GM12865 (cell line): ENCODE results near the gene SYT15.
"Not testable (repeated sequence)": the region's sequence is repeated elsewhere in the genome, so short reads cannot be mapped to it uniquely, and the experiment has no call there.

Source experiments
- DNase-seq: peaks from one replicate; pipeline ENCODE4 v3.0.0; 2010; ENCODE audit warnings: low read depth
- H3K4me3 ChIP-seq: 2 replicates; pipeline ENCODE4 v1.5.1; 2011; ENCODE audit warnings: mild to moderate bottlenecking, low read depth, low read length, control low read depth
- TF ChIP-seq, protein P1 (sequence below): IDR thresholded peaks from 2 replicates; pipeline ENCODE4 v1.5.1; 2011; ENCODE audit warnings: low read length, control low read depth, low read depth, inconsistent platforms; ENCODE audit not compliant: insufficient read depth; ENCODE audit errors: missing control alignments

Gene SYT15

DNA sequence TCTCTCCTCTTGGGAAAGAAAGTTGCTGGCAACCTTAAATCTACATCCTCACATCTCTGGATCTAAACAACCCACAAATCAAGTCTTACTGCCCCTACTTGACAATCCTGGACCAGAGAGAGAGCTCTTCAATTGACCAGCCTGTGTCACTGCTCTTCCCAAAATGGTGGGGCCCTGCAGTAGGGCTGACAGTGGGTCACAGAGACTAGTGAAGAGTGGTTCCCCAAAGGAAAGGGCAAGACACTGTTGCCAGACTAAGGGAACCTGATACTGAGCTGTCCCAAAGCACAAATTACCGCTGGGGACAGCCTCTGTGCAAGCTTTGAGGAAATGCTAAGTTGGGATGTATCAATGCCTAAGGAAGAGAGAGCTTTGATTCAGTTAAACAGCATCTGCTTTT lies 18.0 kb upstream of the SYT15 start:
- TF ChIP-seq, protein P1, sequence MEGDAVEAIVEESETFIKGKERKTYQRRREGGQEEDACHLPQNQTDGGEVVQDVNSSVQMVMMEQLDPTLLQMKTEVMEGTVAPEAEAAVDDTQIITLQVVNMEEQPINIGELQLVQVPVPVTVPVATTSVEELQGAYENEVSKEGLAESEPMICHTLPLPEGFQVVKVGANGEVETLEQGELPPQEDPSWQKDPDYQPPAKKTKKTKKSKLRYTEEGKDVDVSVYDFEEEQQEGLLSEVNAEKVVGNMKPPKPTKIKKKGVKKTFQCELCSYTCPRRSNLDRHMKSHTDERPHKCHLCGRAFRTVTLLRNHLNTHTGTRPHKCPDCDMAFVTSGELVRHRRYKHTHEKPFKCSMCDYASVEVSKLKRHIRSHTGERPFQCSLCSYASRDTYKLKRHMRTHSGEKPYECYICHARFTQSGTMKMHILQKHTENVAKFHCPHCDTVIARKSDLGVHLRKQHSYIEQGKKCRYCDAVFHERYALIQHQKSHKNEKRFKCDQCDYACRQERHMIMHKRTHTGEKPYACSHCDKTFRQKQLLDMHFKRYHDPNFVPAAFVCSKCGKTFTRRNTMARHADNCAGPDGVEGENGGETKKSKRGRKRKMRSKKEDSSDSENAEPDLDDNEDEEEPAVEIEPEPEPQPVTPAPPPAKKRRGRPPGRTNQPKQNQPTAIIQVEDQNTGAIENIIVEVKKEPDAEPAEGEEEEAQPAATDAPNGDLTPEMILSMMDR, result no peak

DNA sequence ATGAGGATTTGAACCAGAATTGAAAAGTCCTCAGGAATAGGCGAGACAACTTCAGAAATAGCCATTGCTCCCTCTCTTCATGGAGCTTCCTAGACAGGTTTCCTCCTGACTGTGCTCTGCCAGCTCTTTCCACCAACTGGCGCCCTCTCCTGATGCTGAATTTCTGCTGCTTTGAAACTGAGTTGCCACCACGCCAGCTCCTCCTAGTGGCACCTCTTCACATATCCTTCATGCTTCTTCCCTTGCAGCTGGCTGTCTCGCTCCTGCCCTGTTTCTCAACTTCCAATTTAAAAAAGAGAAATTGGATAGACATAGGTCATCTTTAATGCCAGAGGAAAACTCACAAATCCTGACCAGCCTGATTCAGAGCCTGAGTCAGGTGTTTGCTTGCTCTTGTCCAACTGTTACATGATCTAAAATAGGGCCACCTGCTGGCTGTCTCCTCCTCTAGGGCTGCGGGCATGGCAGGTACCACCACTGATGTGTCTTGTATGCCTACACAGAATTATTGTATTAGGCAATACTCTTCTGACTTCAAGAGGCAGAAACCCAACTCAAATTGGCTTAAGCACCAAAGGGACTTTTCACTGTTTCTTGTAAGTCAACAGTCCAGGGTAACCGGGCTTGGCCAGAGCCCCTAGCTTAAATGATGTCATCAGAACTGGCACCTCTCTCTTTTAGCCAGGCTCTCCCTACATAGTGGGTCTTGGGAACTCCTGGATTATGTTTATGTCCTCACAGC lies 13.2 kb upstream of the SYT15 start:
- not testable (repeated sequence) for H3K4me3 ChIP-seq
- TF ChIP-seq, protein P1, result peak; percentile 45
- peak; percentile 42 for DNase-seq

More for the DNA sequence above, 18.0 kb upstream of the SYT15 start:
- no peak for DNase-seq
- no peak overlapping the region for H3K4me3 ChIP-seq

DNA sequence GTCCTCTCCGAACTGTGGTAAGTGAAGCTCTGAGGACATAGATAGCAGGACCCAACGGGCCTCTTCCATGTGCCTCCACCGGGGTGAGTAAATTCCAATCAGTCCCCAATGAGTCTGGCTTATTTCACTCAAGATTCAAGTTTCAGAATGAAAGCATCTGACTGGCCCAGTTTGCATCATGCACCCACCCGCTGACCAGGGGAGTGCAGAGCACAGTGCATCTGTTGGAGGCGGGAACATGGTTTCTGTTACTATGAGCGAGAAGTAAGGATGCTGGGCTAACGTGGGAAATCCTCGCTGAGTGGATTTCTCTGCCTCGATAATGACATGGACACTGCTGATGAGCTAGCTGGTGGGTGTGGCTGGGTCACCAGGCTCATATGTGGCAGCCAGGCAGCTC lies 11.8 kb upstream of the SYT15 start:
- H3K4me3 ChIP-seq, DNase-seq: not testable (repeated sequence)

DNA sequence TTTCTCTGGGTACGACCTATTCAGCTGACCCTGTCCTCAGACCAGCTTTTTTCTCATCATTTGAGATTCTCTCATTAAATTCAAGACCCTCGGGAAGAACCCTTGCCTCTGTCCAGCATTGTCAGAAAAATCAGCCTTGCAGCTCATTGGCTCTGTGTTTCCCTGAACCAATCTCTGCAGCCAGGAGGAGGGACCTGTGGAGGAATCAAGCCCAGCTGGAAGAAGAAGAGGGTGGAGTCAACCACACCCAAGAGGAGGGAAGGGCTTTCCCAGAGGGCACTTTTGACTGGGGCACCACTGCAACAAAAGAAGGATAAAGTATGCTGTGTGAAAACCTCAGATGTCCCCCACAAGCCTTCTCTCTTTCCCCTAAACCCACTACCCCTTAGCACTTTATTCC lies 8.3 kb upstream of the SYT15 start:
- not testable (repeated sequence) for DNase-seq, H3K4me3 ChIP-seq

DNA sequence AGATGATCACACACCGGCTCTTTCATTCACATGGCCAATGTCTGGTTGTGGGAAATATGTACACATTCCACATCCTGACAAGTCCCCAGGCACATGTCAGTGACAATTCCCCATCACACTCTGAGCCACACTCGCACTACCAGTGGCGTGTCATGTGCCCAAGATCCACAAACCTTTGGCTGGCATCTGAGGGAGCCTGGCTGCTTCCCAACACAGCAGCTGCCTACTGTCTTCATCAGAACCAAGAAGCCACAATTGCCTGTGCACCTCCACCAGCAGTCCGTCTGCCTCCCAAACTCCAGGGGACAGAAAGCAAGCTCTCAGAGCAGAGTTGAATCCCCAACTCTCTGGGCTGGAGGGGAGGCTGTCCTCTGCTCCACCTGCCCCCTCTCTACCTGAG lies 6.2 kb upstream of the SYT15 start:
- DNase-seq, H3K4me3 ChIP-seq: not testable (repeated sequence)

DNA sequence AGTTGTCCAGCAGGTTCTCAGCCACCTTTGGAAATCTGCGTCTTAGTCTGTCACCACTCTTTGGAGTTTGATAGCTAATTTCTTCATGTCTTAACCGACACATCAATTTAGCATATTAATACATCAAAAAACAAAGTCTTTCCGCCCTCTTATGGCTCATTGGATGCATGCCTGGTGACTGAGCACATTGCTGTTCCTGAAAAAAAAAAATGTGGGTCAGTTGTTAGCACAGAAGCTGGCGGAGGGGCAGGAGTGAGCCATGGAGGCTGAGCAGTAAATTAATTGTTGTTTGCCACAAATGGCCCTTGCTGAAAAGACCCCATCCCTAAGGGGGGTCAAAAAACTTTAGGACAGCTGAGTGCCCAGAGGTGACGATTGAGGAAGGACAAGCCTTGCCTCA lies 5.6 kb upstream of the SYT15 start:
- not testable (repeated sequence) for DNase-seq, H3K4me3 ChIP-seq

DNA sequence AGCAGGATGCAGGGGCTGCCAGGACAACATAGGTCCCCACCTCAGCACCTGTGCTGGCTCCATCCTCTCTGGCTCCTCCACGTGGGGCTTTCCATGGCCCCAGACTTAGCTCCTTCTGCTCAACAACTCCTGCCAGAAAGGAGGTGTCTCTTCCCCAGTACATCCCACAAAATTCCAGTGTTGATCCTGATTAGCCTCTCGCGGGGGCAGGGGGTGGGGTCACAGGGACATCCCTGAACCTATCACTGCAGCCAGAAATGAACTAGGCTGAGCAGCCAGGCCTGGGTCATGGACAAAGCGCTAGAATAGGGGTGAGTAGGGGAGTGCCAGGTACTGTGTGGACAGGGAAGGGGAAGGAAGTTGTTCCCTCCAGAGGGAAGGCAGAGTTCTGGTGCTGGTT lies 5.0 kb upstream of the SYT15 start:
- H3K4me3 ChIP-seq, DNase-seq: not testable (repeated sequence)

DNA sequence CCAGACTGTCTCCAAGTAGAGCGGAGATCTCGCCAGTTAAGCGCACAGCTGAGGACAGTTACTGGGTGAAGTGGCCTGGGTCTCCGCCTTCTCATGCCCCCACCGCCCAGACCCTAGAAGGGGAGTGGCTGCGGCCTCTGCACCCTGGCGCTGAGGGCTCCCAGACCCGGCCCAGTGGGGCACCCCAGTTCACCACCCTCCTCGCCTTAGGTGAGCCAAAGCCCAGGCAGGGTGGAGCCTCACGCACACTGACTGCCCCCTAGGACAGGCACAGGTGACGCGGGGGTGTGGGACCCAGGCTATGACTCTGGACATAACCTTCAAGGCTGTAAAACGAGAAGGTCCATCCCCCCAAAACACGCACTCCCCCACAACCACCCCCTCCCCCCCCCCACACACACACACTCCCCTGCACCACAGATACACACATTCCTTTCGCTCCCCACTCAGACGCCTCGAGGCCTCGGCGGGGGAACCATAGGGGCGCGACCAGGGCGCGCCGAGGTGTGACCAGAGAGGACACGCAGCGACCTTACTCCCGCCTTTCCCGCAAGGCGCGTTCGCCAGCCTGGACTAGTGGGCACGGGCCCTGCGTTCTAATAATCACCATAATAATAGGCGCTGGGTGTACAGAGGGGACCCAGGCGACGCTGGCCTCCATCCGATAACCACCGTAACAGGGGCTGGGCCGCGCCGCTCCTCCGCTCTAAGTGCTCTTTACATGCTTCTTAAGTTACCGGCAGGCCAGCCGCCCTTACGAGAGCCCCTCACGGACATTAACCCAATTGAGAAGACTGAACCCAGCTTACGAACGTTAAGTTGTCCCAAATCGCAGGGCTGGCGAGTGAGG lies 1.1 kb upstream of the SYT15 start:
- not testable (repeated sequence) for H3K4me3 ChIP-seq, DNase-seq

DNA sequence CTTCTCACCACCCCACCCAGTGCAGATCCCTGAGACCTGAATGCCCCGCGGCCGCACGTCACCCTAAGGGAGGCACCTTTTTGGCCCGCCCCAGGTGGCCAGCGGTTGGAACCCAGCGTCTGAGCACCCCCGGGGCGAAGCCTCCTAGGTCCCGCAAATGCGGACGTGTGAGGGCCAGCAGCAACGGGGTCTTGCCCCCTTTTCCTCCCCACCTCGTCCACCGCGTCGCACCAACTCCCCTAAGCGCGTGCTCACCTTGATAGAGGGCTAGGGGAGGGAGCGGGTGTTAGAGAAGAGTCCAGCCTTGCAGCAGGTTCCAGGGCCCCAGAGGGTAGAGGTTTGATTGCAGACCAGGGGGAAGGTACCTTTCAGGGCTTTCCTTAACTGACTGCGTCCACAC lies 450 bp downstream of the SYT15 start:
- DNase-seq, H3K4me3 ChIP-seq: not testable (repeated sequence)

DNA sequence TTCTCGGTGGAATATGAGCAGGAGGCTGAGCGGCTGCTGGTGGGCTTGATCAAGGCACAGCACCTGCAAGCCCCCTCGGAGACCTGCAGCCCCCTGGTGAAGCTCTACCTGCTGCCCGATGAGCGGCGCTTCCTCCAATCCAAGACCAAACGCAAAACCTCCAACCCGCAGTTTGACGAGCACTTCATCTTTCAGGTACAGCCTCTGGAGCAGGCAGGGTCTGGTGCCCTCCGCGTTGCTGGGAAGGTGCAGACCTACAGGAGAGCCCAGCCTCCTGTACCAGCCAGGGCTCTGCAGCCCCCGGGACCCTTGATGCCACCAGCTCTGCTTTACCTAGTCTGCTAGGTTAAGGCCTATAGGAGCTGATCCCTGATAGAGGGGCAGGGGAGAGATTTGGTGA lies 3.1 kb downstream of the SYT15 start:
- not testable (repeated sequence) for H3K4me3 ChIP-seq

DNA sequence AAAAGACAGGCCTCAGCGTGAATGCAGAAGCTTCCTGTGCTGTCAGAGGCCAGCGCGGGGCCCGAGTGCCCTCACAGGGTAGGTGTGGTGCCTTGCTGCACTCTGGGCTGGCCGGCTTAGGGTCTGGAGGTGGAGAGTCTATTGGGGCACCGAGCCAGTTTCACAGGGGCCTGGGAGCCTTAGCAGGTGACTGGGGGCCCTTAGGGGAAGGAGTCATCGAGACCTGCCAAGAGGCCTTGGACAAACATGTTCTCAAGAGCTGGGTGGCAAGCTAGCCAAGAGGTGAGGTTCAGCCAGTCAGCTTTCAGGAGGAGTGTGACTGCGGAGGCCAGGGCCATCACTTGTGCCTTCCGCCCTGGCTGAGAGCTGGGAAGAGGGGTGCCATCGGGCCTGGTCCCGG lies 3.6 kb downstream of the SYT15 start:
- not testable (repeated sequence) for H3K4me3 ChIP-seq, DNase-seq

More for the DNA sequence above, 3.1 kb downstream of the SYT15 start:
- not testable (repeated sequence) for DNase-seq

DNA sequence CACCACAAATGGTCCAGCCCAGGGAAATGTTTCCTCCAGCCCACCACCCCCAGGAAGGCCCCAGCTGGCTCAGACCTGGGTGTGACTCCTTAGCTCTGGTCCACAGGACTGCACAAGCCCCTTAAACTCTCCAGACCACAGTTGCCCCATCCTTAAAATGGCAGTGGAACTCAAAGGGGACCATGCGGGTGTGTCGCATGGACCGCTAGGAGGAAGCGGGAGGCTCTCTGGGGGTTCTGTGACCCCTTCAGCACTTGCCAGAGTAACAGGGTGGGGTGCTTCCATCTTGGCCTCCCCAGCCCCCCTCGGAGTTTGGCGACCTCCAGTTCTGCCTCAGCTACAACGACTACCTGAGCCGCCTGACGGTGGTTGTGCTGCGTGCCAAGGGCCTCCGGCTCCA lies 5.3 kb downstream of the SYT15 start:
- DNase-seq, H3K4me3 ChIP-seq: not testable (repeated sequence)

DNA sequence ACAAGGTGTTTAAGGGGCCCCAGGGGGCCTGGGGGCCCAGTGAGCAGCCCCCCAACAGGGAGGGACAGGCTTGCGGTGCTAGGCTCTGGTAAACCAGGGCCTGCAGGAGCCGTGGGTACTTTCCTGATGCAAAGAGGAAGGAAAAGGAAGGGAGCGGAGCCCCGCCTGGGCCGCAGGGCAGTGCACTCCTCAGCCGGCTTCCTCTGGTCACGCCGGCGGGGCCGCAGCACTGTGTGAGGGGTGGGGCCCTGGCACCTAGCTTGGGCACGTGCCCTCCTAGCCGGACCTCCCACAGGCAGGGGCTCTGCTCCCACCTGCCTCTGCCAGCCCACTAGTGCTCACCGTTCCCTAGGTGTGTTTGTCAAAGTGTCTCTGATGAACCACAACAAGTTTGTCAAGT lies 6.3 kb downstream of the SYT15 start:
- H3K4me3 ChIP-seq, DNase-seq: not testable (repeated sequence)

DNA sequence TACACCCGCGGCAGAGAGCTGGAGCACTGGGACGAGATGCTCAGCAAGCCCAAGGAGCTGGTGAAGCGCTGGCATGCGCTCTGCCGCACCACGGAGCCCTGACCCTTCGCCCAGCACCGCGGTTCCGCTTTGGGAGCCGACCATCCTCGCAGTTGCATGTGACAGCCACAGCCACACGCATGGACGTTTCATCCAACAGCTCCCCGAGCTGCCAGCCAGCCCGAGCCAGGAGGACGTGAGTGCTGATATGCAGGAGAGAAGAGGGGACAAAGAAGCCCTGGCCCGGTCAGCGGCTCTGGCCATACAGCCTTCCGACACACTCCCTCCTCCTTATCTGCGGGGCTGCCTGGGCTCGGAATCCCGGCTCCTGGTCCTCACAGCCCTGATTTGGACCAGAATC lies 8.6 kb downstream of the SYT15 start:
- not testable (repeated sequence) for H3K4me3 ChIP-seq, DNase-seq

DNA sequence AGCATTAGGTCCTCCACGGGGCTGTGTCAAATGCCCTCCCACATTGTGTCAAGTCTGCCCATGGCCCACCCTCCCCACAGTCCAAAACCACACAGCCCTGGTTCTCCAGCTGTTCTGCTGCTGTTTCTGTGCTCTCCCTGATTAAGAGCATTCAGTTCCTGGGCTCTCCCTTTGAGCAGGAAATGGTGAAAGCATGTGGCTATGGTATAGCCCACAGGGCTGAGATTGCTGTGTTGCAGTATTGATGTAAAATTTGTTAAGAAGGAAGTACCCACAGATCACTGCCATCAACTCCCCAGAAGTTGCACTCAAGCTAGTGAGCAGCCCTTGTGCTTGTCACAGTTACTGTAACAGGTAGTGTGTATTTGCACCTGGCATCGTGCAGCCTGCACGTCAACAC lies 9.3 kb downstream of the SYT15 start:
- H3K4me3 ChIP-seq, DNase-seq: not testable (repeated sequence)

DNA sequence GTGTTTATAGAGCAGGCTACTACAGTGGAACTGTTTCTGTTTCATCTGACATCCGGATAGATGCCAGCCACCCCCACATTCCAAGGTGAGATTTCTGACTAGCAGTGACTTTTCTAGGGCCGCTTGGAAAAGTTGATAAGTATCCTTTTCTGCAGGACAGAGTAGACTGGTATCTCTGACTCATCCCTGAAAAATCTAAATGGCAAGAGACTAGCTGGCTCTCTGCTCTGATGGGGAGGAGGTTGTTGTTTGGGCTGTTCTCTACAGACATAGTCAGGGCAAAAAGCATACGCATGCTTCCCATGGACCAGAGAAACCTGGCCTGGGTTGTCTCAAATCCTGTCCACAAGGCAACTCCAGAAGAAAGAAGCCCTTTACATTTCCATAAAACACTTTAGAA lies 10.7 kb downstream of the SYT15 start:
- not testable (repeated sequence) for DNase-seq

DNA sequence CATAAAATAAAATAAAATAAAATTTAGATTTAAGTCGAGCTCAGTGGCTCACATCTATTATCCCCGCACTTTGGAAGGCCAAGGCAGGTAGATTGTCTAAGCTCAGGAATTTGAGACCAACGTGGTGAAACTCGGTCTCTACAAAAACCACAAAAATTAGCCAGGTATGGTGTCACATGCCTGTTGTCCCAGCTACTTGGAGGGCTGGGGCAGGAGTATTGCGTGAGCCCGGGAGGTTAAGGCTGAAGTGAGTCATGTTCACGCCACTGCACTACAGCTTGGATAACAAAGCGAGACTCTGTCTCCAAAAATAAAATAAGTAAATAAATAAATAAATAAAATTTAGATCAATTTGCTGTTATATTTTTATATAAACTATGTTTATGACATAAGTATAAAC lies 12.1 kb downstream of the SYT15 start:
- H3K4me3 ChIP-seq, DNase-seq: not testable (repeated sequence)

More for the DNA sequence above, 10.7 kb downstream of the SYT15 start:
- not testable (repeated sequence) for H3K4me3 ChIP-seq
